OCI-LY3 (cell line): Measurements from ENCODE around the gene GUCD1.

Source experiments
- H2AFZ ChIP-seq: fragments of 200-600, 300-600 bp; shearing (Covaris generic); 2 replicates; pipeline ENCODE4 v1.6.0; 2014; ENCODE audit warnings: antibody characterized with exemption, low read depth, low read length
- H3K27ac ChIP-seq: fragments of 200-600, 300-600 bp; sonication (generic); 2 replicates; pipeline ENCODE4 v1.5.1; 2014; ENCODE audit warnings: mild to moderate bottlenecking, low read length, moderate library complexity, mixed read lengths
- H3K27me3 ChIP-seq: fragments of 200-600, 300-600 bp; sonication (generic); 2 replicates; pipeline ENCODE4 v1.6.1; 2014; ENCODE audit warnings: low read depth, low read length, mixed read lengths
- H3K36me3 ChIP-seq: fragments of 200-600, 300-600 bp; sonication (generic); replicated peaks from 2 replicates; pipeline ENCODE3; 2014; ENCODE audit warnings: low read depth, low read length, mixed read lengths
- H3K4me1 ChIP-seq: fragments of 300-600, 200-600 bp; sonication (generic); 2 replicates; pipeline ENCODE4 v1.6.1; 2014; ENCODE audit warnings: low read length, mixed read lengths
- H3K4me2 ChIP-seq: fragments of 200-600, 300-600 bp; sonication (generic); 2 replicates; pipeline ENCODE4 v1.6.1; 2014; ENCODE audit warnings: low read length, mixed read lengths
- H3K4me3 ChIP-seq: fragments of 300-600, 200-600 bp; sonication (generic); 2 replicates; pipeline ENCODE4 v1.5.1; 2014; ENCODE audit warnings: antibody characterized with exemption, mild to moderate bottlenecking, low read length, moderate library complexity
- H3K79me2 ChIP-seq: fragments of 300-600, 200-600 bp; shearing (Covaris generic); 2 replicates; pipeline ENCODE4 v1.6.1; 2014; ENCODE audit warnings: mild to moderate bottlenecking, low read length, mixed read lengths
- H3K9ac ChIP-seq: fragments of 300-600, 200-600 bp; shearing (Covaris generic); 2 replicates; pipeline ENCODE4 v1.6.0; 2014; ENCODE audit warnings: mild to moderate bottlenecking, low read length, moderate library complexity
- H3K9me3 ChIP-seq: fragments of 200-600, 300-600 bp; shearing (Covaris generic); 2 replicates; pipeline ENCODE4 v1.6.1; 2014; ENCODE audit warnings: low read length, mixed read lengths; ENCODE audit not compliant: insufficient read depth
- H4K20me1 ChIP-seq: fragments of 200-600, 300-600 bp; sonication (generic); 2 replicates; pipeline ENCODE4 v1.6.1; 2016; ENCODE audit warnings: low read length, mixed read lengths; ENCODE audit not compliant: insufficient read depth
- CTCF ChIP-seq: fragments of 200-600, 300-600 bp; sonication (generic); IDR thresholded peaks from 2 replicates; pipeline ENCODE4 v1.5.1; 2014; ENCODE audit warnings: antibody characterized with exemption, low read length, low read depth
- EZH2phosphoT487 ChIP-seq: fragments of 200-600 bp; shearing (Covaris generic); IDR thresholded peaks from 2 replicates; pipeline ENCODE4 v1.6.1; 2018; ENCODE audit warnings: antibody characterized with exemption, mixed run types, low read depth

The GUCD1 gene

GRCh38 chr22:24518771-24519485 lies 36.0 kb downstream of the GUCD1 start:
- H2AFZ ChIP-seq = no peak overlapping the region
- no peaks in the 10 kb centered on the region for H3K9me3 ChIP-seq
- H3K4me2 ChIP-seq = no peak overlapping the region
- peaks cover 31% of the 10 kb centered on the region for H3K4me1 ChIP-seq
- H3K4me3 ChIP-seq = no peak overlapping the region
- no peak overlapping the region for H3K27ac ChIP-seq
- H3K27me3 ChIP-seq = 0 out of 2 replicates have a peak, but pooled peaks cover 5% of the 10 kb centered on the region
- no peaks in the 10 kb centered on the region for H3K36me3 ChIP-seq
- no peaks in the 10 kb centered on the region for H3K79me2 ChIP-seq
- no peak overlapping the region for H3K9ac ChIP-seq
- no peak for TF ChIP-seq EZH2phosphoT487
- TF ChIP-seq CTCF = no peak
- H4K20me1 ChIP-seq = no peaks in the 10 kb centered on the region

DNA sequence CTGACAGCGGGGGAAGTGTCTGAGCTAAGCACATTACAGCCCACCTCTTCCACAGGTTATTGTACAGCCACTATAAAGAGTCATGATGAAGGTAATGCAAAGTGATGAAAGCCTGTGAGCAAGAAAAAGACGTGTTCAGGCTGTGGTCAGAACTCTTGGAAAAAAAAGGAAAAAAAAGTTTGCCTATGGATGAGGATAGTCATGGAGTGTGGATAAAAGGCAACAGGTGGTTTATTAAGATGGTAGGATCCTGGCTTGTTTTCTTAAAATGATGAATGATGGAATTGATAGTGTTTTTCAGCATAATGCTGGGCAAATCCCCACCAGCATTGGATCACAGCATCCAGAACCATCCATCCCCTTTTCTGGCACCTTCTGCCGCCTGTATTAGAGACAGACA lies 36.7 kb downstream of the GUCD1 start:
- Histone ChIP-seq H3K27ac (no peak overlapping the region), H3K4me3 (no peak overlapping the region), H3K9ac (no peak overlapping the region), H3K9me3 (no peaks in the 10 kb centered on the region), H3K27me3 (peaks cover 5% of the 10 kb centered on the region; the same call in 1 of the 2 replicates), H2AFZ (no peak overlapping the region), H3K79me2 (no peaks in the 10 kb centered on the region), H3K4me2 (no peak overlapping the region), H3K36me3 (no peaks in the 10 kb centered on the region), H4K20me1 (no peaks in the 10 kb centered on the region), H3K4me1 (peaks cover 33% of the 10 kb centered on the region)
- no peak for TF ChIP-seq CTCF

GRCh38 chr22:24517446-24517845 lies 37.5 kb downstream of the GUCD1 start:
- H3K9ac ChIP-seq = no peak overlapping the region
- H3K9me3 ChIP-seq = no peaks in the 10 kb centered on the region
- H3K36me3 ChIP-seq = no peaks in the 10 kb centered on the region
- TF ChIP-seq CTCF (no peak), EZH2phosphoT487 (no peak)
- peaks cover 5% of the 10 kb centered on the region; the same call in 1 of the 2 replicates for H3K27me3 ChIP-seq
- no peak overlapping the region for H3K4me2 ChIP-seq
- H4K20me1 ChIP-seq = no peaks in the 10 kb centered on the region
- H3K27ac ChIP-seq = no peak overlapping the region
- H3K4me1 ChIP-seq = peaks cover 33% of the 10 kb centered on the region
- no peak overlapping the region for H3K4me3 ChIP-seq
- H3K79me2 ChIP-seq = no peaks in the 10 kb centered on the region
- H2AFZ ChIP-seq = no peak overlapping the region

DNA sequence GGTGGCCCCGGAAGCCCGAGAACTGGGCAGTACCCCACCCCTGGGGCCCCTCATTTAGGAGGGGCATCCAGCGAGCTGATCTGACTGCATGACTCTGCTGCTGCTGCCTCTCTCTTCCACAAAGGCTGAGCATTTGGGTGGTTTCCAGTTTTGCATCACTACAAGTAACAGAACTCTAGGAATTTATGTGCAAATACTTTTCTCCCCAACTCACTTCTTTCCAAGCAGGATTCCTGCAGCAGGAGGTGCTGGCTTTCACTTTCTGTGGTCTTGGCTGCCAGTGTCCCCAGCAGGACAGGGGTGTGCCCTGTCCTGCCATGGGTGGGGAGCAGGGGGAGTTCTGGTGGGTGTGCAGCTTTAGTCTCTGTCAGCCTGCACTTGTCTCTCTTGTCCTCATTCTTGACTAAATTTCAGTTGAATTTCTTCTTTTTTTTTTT lies 38.6 kb downstream of the GUCD1 start:
- no peaks in the 10 kb centered on the region for H3K36me3 ChIP-seq
- H3K27me3 ChIP-seq = peaks cover 5% of the 10 kb centered on the region; the same call in 1 of the 2 replicates
- H3K9ac ChIP-seq = no peak overlapping the region
- H3K79me2 ChIP-seq = no peaks in the 10 kb centered on the region
- peak overlapping the region; percentile 25; the same call in 1 of the 2 replicates for H3K4me2 ChIP-seq
- H4K20me1 ChIP-seq = no peaks in the 10 kb centered on the region
- no peak overlapping the region for H3K27ac ChIP-seq
- TF ChIP-seq EZH2phosphoT487 = no peak
- TF ChIP-seq CTCF = no peak
- no peaks in the 10 kb centered on the region for H3K9me3 ChIP-seq
- no peak overlapping the region for H3K4me3 ChIP-seq
- H2AFZ ChIP-seq = no peak overlapping the region
- peaks cover 32% of the 10 kb centered on the region for H3K4me1 ChIP-seq
